ENCODE results near the gene FAM9C. TPM values are rescaled to one million over a fixed set of nuclear protein-coding genes. Genes with fewer than 3 reads are reported as not detected.

FAM9C gene
- total RNA-seq, 1 experiment from 2014 or later = not detected

DNA sequence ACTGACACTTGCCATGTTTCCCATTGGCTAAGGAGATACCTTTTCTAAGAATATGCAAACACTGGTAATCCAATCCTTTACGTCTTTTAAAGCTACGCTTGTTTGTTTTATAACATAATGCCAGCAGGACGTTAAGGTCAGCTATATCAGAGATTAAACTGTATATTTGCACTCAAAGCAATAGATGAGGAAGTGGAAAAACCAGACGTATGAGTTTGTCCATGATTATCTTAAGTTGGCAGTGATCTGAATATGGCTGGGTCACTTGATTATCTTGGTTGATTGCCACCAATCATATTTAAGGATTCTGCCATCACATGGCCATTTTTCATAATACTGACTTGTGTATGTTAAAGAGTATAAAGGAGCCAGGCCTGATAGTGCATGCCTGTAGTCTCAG is 50.1 kb downstream of the FAM9C start:
- DNase-seq = peak in 1 of 2 experiments; percentile 71
- H3K9me3 ChIP-seq (ENCODE audit: insufficient read depth, low read depth) = no peaks in the 10 kb centered on the region
- ChIA-PET CTCF (no interaction called here), POLR2A (ENCODE audit: unreplicated experiment) (no interaction called here)
- H3K36me3 ChIP-seq (ENCODE audit: low read depth) = no peaks in the 10 kb centered on the region
- no peaks in the 10 kb centered on the region for H3K27me3 ChIP-seq (ENCODE audit: insufficient read depth, low read depth)
- H3K27ac ChIP-seq = peak overlapping the region; percentile 29; the same call in 1 of the 2 replicates
- no TSS peak for BruUV-seq (replicated peaks)
- peak overlapping the region; percentile 47 for H3K4me2 ChIP-seq
- intact Hi-C loops (cut with micrococcal nuclease; ENCODE audit: unreplicated experiment) = no loop called here
- H4K20me1 ChIP-seq (ENCODE audit: insufficient read depth) = no peaks in the 10 kb centered on the region
- no peak overlapping the region for H3K4me3 ChIP-seq
- TF ChIP-seq EZH2 (IDR thresholded peaks at IDR 0.05; ENCODE audit: low read depth) = no peak
- TF ChIP-seq, protein P1, sequence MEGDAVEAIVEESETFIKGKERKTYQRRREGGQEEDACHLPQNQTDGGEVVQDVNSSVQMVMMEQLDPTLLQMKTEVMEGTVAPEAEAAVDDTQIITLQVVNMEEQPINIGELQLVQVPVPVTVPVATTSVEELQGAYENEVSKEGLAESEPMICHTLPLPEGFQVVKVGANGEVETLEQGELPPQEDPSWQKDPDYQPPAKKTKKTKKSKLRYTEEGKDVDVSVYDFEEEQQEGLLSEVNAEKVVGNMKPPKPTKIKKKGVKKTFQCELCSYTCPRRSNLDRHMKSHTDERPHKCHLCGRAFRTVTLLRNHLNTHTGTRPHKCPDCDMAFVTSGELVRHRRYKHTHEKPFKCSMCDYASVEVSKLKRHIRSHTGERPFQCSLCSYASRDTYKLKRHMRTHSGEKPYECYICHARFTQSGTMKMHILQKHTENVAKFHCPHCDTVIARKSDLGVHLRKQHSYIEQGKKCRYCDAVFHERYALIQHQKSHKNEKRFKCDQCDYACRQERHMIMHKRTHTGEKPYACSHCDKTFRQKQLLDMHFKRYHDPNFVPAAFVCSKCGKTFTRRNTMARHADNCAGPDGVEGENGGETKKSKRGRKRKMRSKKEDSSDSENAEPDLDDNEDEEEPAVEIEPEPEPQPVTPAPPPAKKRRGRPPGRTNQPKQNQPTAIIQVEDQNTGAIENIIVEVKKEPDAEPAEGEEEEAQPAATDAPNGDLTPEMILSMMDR (conservative IDR thresholded peaks at IDR 0.05) = no peak
- no peaks in the 10 kb centered on the region for H3K79me2 ChIP-seq (ENCODE audit: low read depth)
- no peak overlapping the region for H2AFZ ChIP-seq
- no peaks in the 10 kb centered on the region for H3K9me2 ChIP-seq (ENCODE audit: insufficient read depth)
- peaks cover 23% of the 10 kb centered on the region for H3K4me1 ChIP-seq (replicated peaks; ENCODE audit: insufficient read depth)
- peaks cover 6% of the 10 kb centered on the region; the same call in 1 of the 2 replicates for H3F3A ChIP-seq (ENCODE audit: insufficient read depth, low read depth)

DNA sequence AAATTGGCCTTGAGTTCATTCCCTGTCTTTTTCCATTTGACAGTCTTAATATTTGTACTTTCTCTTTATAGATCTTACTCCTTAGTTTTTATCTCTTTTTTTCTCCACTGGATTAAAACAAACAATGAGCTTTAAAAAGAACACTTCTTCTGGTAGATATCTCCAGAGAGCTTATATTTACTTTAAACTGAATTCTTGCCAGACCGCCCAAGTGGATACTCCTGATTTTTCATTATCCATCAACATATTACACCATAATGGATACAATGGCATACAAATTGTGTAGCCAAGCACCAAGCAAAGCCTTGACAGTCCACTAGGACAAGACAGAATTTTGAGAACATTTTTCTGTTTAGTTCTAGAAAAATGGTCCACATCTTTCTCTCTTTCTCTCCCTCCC is 50.6 kb downstream of the FAM9C start:
- DNase-seq = no peak
- Histone ChIP-seq H2AFZ (no peak overlapping the region), H3K36me3 (ENCODE audit: low read depth) (no peaks in the 10 kb centered on the region), H3K27ac (peak overlapping the region; percentile 29; the same call in 1 of the 2 replicates), H3K4me2 (peak overlapping the region; percentile 47), H3K9me3 (ENCODE audit: insufficient read depth, low read depth) (no peaks in the 10 kb centered on the region), H3K4me1 (replicated peaks; ENCODE audit: insufficient read depth) (peaks cover 26% of the 10 kb centered on the region), H3K9me2 (ENCODE audit: insufficient read depth) (no peaks in the 10 kb centered on the region), H3K79me2 (ENCODE audit: low read depth) (no peaks in the 10 kb centered on the region), H3K27me3 (ENCODE audit: insufficient read depth, low read depth) (no peaks in the 10 kb centered on the region), H3F3A (ENCODE audit: insufficient read depth, low read depth) (peaks cover 9% of the 10 kb centered on the region; the same call in 1 of the 2 replicates), H4K20me1 (ENCODE audit: insufficient read depth) (no peaks in the 10 kb centered on the region), H3K4me3 (no peak overlapping the region)
- BruUV-seq (replicated peaks) = no TSS peak
- no peak for TF ChIP-seq EZH2 (IDR thresholded peaks at IDR 0.05; ENCODE audit: low read depth)
- TF ChIP-seq, protein P1 (conservative IDR thresholded peaks at IDR 0.05) = no peak
- intact Hi-C loops (cut with micrococcal nuclease; ENCODE audit: unreplicated experiment) = no loop called here
- POLR2A ChIA-PET (ENCODE audit: unreplicated experiment) = no interaction called here
- CTCF ChIA-PET = no interaction called here

DNA sequence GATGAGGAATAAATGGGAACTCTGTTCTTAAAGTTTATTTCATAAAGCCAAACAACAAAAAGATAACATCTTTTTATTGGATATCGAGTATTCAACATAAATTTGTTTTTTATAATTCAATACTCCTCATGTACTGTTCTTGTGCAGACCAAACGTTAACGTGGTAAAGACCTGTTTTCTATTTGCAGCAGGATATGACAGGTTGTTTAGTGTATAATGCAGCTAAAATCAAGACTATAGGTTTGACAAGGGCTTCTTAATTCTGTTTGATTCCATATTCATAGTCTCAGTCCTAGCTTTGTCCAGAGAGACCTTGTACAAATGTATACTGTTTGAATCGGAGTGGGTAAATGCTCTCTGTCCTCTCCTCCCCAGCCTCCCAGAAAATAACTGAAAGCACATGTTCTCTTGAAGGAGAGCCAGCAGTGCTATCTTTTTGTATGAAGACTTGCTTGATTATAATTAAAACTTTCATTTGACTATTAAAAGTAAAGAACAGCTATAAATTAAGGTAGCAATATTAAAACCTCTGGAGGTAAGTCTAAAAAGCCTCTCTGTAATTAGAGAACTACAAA is 51.8 kb downstream of the FAM9C start:
- Histone ChIP-seq H2AFZ (no peak overlapping the region), H3K4me1 (replicated peaks; ENCODE audit: insufficient read depth) (peaks cover 36% of the 10 kb centered on the region), H3K27ac (no peak overlapping the region), H3F3A (ENCODE audit: insufficient read depth, low read depth) (peaks cover 20% of the 10 kb centered on the region), H3K9me3 (ENCODE audit: insufficient read depth, low read depth) (no peaks in the 10 kb centered on the region), H3K36me3 (ENCODE audit: low read depth) (no peaks in the 10 kb centered on the region), H4K20me1 (ENCODE audit: insufficient read depth) (no peaks in the 10 kb centered on the region), H3K9me2 (ENCODE audit: insufficient read depth) (no peaks in the 10 kb centered on the region), H3K4me2 (no peak overlapping the region), H3K27me3 (ENCODE audit: insufficient read depth, low read depth) (no peaks in the 10 kb centered on the region), H3K79me2 (ENCODE audit: low read depth) (no peaks in the 10 kb centered on the region), H3K4me3 (no peak overlapping the region)
- no TSS peak for BruUV-seq (replicated peaks)
- ChIA-PET POLR2A (ENCODE audit: unreplicated experiment) (no interaction called here), CTCF (no interaction called here)
- no peak for DNase-seq
- intact Hi-C loops (cut with micrococcal nuclease; ENCODE audit: unreplicated experiment) = no loop called here
- TF ChIP-seq, protein P1 (conservative IDR thresholded peaks at IDR 0.05) = no peak
- TF ChIP-seq EZH2 (IDR thresholded peaks at IDR 0.05; ENCODE audit: low read depth) = no peak
